Measurements from ENCODE around the gene CCNT1.

Gene CCNT1

GRCh38 chr12:48695859-48696258 lies 20.6 kb downstream of the CCNT1 start:
- no peak overlapping the region for H3K4me3 ChIP-seq (ENCODE audit: low read length)
- no peak overlapping the region for H2AFZ ChIP-seq (ENCODE audit: low read length)
- DNase-seq = no peak
- H3K36me3 ChIP-seq (replicated peaks; ENCODE audit: insufficient read depth, low read length) = peaks cover 21% of the 10 kb centered on the region
- H3K79me2 ChIP-seq (ENCODE audit: low read length) = peaks cover 57% of the 10 kb centered on the region
- no peak overlapping the region for H3K4me2 ChIP-seq (ENCODE audit: low read depth, low read length)
- no peaks in the 10 kb centered on the region for H3K9me2 ChIP-seq (replicated peaks; ENCODE audit: insufficient read depth, low read length)
- no peak overlapping the region for H3K27ac ChIP-seq (ENCODE audit: low read length)
- H3K4me1 ChIP-seq (ENCODE audit: low read length) = no peaks in the 10 kb centered on the region
- no peak for TF ChIP-seq EZH2phosphoT487 (IDR thresholded peaks at IDR 0.05; ENCODE audit: low read length)
- TF ChIP-seq EZH2 (optimal IDR thresholded peaks at IDR 0.05; ENCODE audit: low read depth, low read length) = no peak
- no peak for TF ChIP-seq CTCF (IDR thresholded peaks at IDR 0.05; ENCODE audit: low read length)
- no peaks in the 10 kb centered on the region for H3K27me3 ChIP-seq (replicated peaks; ENCODE audit: insufficient read depth, low read length)
- H4K20me1 ChIP-seq (ENCODE audit: insufficient read depth, low read length) = no peaks in the 10 kb centered on the region
- no peaks in the 10 kb centered on the region; the same call in 1 of the 2 replicates for H3F3A ChIP-seq (ENCODE audit: insufficient read depth, low read length)
- H3K9ac ChIP-seq (ENCODE audit: low read length) = no peak overlapping the region
- H3K9me3 ChIP-seq (replicated peaks; ENCODE audit: insufficient read depth, low read length) = no peaks in the 10 kb centered on the region

GRCh38 chr12:48694038-48694437 lies 22.5 kb downstream of the CCNT1 start:
- no peak overlapping the region for H3K9ac ChIP-seq (ENCODE audit: low read length)
- H4K20me1 ChIP-seq (ENCODE audit: insufficient read depth, low read length) = no peaks in the 10 kb centered on the region
- no peak overlapping the region for H2AFZ ChIP-seq (ENCODE audit: low read length)
- H3K9me2 ChIP-seq (replicated peaks; ENCODE audit: insufficient read depth, low read length) = no peaks in the 10 kb centered on the region
- no peak overlapping the region for H3K4me3 ChIP-seq (ENCODE audit: low read length)
- H3F3A ChIP-seq (ENCODE audit: insufficient read depth, low read length) = no peaks in the 10 kb centered on the region; the same call in 1 of the 2 replicates
- H3K4me1 ChIP-seq (ENCODE audit: low read length) = no peaks in the 10 kb centered on the region
- H3K27me3 ChIP-seq (replicated peaks; ENCODE audit: insufficient read depth, low read length) = no peaks in the 10 kb centered on the region
- no peak for TF ChIP-seq CTCF (IDR thresholded peaks at IDR 0.05; ENCODE audit: low read length)
- no peak for TF ChIP-seq EZH2 (optimal IDR thresholded peaks at IDR 0.05; ENCODE audit: low read depth, low read length)
- TF ChIP-seq EZH2phosphoT487 (IDR thresholded peaks at IDR 0.05; ENCODE audit: low read length) = no peak
- H3K9me3 ChIP-seq (replicated peaks; ENCODE audit: insufficient read depth, low read length) = no peaks in the 10 kb centered on the region
- DNase-seq = no peak
- H3K79me2 ChIP-seq (ENCODE audit: low read length) = peaks cover 55% of the 10 kb centered on the region
- no peak overlapping the region for H3K4me2 ChIP-seq (ENCODE audit: low read depth, low read length)
- H3K27ac ChIP-seq (ENCODE audit: low read length) = no peak overlapping the region
- H3K36me3 ChIP-seq (replicated peaks; ENCODE audit: insufficient read depth, low read length) = peaks cover 22% of the 10 kb centered on the region

GRCh38 chr12:48693572-48693971 lies 22.9 kb downstream of the CCNT1 start:
- Histone ChIP-seq H2AFZ (ENCODE audit: low read length) (no peak overlapping the region), H3K27me3 (replicated peaks; ENCODE audit: insufficient read depth, low read length) (no peaks in the 10 kb centered on the region), H3K9me2 (replicated peaks; ENCODE audit: insufficient read depth, low read length) (no peaks in the 10 kb centered on the region), H3F3A (ENCODE audit: insufficient read depth, low read length) (no peaks in the 10 kb centered on the region; the same call in 1 of the 2 replicates), H3K4me3 (ENCODE audit: low read length) (no peak overlapping the region), H4K20me1 (ENCODE audit: insufficient read depth, low read length) (no peaks in the 10 kb centered on the region), H3K4me1 (ENCODE audit: low read length) (no peaks in the 10 kb centered on the region), H3K27ac (ENCODE audit: low read length) (no peak overlapping the region), H3K9ac (ENCODE audit: low read length) (no peak overlapping the region), H3K4me2 (ENCODE audit: low read depth, low read length) (no peak overlapping the region), H3K36me3 (replicated peaks; ENCODE audit: insufficient read depth, low read length) (peaks cover 24% of the 10 kb centered on the region), H3K9me3 (replicated peaks; ENCODE audit: insufficient read depth, low read length) (no peaks in the 10 kb centered on the region), H3K79me2 (ENCODE audit: low read length) (peaks cover 53% of the 10 kb centered on the region)
- DNase-seq = no peak
- no peak for TF ChIP-seq EZH2 (optimal IDR thresholded peaks at IDR 0.05; ENCODE audit: low read depth, low read length)
- no peak for TF ChIP-seq CTCF (IDR thresholded peaks at IDR 0.05; ENCODE audit: low read length)
- no peak for TF ChIP-seq EZH2phosphoT487 (IDR thresholded peaks at IDR 0.05; ENCODE audit: low read length)

Data from MM.1S (cell line).